ENCODE measurements around the gene SPATA32. TPM values are rescaled to one million over a fixed set of nuclear protein-coding genes. Genes with fewer than 3 reads are reported as not detected.

Gene SPATA32
- total and polyA plus RNA-seq, 9 donors: 0.04 to 0.08 TPM; not detected in 7

GRCh38 chr17:45223539-45224528 lies 38.1 kb downstream of the SPATA32 start:
- 81% methylated on average over 6 of the region's 12 CpGs for WGBS (ENCODE audit: insufficient coverage)
- no peaks in the 10 kb centered on the region for H3K9me3 ChIP-seq (replicated peaks; ENCODE audit: control insufficient read depth, low read depth, low read length)
- no peak for DNase-seq
- peaks cover 68% of the 10 kb centered on the region for H3K4me1 ChIP-seq (ENCODE audit: control insufficient read depth, insufficient read depth, low read length)
- H3K27ac ChIP-seq (ENCODE audit: low read length): no peak overlapping the region
- H3K27me3 ChIP-seq (ENCODE audit: control insufficient read depth, insufficient read depth, low read length): peaks cover 37% of the 10 kb centered on the region
- H3K4me3 ChIP-seq (ENCODE audit: low read length): peak overlapping the region; percentile 47
- H3K36me3 ChIP-seq (ENCODE audit: control insufficient read depth, insufficient read depth, low read length): no peaks in the 10 kb centered on the region

DNA sequence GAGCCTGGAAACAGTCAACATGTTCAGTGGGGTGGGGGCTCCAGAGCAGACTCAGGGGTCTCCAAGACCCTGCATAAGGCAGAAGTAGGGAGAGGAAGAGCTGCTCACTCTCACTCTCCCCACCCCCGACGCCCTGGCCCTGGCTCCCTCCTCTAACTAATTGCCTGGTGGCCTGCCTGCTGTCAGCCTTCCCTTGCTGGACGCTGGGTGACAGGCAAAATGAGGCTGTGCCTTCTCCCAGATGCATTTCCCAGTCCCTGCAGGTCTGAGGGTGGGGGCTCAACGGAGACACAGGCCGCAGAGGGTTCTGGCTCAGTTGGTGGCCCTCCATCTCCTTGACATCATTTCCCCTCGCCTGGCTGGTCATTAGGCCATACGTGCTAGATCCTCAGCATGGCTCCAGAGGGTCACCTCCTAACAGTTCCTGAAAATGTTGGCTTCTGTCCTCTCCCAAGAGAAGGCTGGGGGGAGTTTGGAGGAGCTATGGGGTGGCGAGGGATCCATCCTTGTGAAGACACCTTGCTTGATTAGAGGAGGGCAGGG lies 38.8 kb downstream of the SPATA32 start:
- H3K27ac ChIP-seq (ENCODE audit: low read length): no peak overlapping the region
- peaks cover 37% of the 10 kb centered on the region for H3K27me3 ChIP-seq (ENCODE audit: control insufficient read depth, insufficient read depth, low read length)
- WGBS (ENCODE audit: insufficient coverage): 42% methylated on average over 3 of the region's 8 CpGs
- DNase-seq: no peak
- peak overlapping the region; percentile 47 for H3K4me3 ChIP-seq (ENCODE audit: low read length)
- no peaks in the 10 kb centered on the region for H3K9me3 ChIP-seq (replicated peaks; ENCODE audit: control insufficient read depth, low read depth, low read length)
- no peaks in the 10 kb centered on the region for H3K36me3 ChIP-seq (ENCODE audit: control insufficient read depth, insufficient read depth, low read length)
- peaks cover 62% of the 10 kb centered on the region for H3K4me1 ChIP-seq (ENCODE audit: control insufficient read depth, insufficient read depth, low read length)

GRCh38 chr17:45222289-45222995 lies 39.5 kb downstream of the SPATA32 start:
- 5% methylated on average over 21 of the region's 33 CpGs for WGBS (ENCODE audit: insufficient coverage)
- peaks cover 56% of the 10 kb centered on the region for H3K4me1 ChIP-seq (ENCODE audit: control insufficient read depth, insufficient read depth, low read length)
- peaks cover 37% of the 10 kb centered on the region for H3K27me3 ChIP-seq (ENCODE audit: control insufficient read depth, insufficient read depth, low read length)
- H3K27ac ChIP-seq (ENCODE audit: low read length): no peak overlapping the region
- DNase-seq: no peak
- H3K36me3 ChIP-seq (ENCODE audit: control insufficient read depth, insufficient read depth, low read length): no peaks in the 10 kb centered on the region
- H3K4me3 ChIP-seq (ENCODE audit: low read length): peak overlapping the region; percentile 47
- H3K9me3 ChIP-seq (replicated peaks; ENCODE audit: control insufficient read depth, low read depth, low read length): no peaks in the 10 kb centered on the region

DNA sequence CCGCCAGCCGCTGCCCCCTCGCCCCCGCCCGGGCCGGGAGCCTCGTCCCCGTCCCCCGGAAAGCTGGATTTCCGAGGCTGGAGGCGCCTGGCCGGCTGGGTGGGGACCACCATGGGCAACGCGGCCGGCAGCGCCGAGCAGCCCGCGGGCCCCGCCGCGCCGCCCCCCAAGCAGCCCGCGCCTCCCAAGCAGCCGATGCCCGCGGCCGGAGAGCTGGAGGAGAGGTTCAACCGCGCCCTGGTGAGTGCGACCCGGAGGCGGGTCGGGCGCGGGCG lies 39.9 kb downstream of the SPATA32 start:
- Histone ChIP-seq H3K4me1 (ENCODE audit: control insufficient read depth, insufficient read depth, low read length) (peaks cover 51% of the 10 kb centered on the region), H3K9me3 (replicated peaks; ENCODE audit: control insufficient read depth, low read depth, low read length) (no peaks in the 10 kb centered on the region), H3K36me3 (ENCODE audit: control insufficient read depth, insufficient read depth, low read length) (no peaks in the 10 kb centered on the region), H3K4me3 (ENCODE audit: low read length) (no peak overlapping the region), H3K27ac (ENCODE audit: low read length) (no peak overlapping the region), H3K27me3 (ENCODE audit: control insufficient read depth, insufficient read depth, low read length) (peaks cover 37% of the 10 kb centered on the region)
- DNase-seq: no peak
- WGBS (ENCODE audit: insufficient coverage): under 1% methylated on average over 38 of the region's 38 CpGs

DNA sequence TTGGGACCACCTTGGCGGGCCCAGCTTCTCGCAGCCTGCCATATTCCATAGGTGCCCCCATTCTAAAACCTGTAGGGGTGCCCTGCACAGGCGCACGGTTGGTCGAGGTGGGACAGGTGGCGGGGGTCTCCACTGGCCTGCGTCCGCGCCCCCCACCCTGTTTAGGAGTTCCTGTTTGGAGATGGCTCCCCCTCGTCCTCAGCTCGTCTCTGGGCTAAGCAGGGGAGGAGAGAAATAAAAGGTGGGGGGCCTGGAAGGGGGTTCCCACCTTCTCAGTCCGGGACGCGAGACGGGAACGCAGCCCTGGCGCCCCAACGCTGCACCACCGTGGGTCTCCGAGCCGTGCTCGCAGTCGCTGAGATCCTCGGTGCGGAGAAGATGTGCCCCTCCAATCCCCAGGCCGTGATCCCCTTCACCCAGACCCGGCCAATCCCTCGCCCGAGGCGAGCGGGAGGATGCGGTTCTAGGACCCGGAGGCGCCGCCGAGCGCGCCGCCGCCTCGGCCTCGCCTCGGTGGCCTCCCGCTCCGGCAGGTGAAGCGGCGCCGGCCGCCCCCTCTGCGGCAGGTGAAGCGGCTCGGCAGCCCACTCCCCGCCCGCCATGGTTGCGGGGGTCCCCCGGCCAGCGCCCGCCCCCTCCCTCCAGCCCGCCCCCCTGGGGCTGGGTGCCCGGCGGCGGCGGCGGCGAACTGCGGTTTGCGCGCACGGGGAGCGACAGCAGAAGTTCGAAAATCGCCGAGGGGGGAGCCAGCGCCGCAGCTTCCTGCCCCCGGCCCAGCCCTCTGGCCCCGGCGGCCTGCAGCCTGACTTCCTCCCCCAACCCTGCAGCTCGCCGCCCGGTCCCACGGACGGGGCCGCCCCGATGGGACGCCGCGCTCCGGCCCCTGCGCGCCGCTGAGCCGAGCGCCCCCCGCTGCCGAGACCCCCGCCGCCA lies 40.5 kb downstream of the SPATA32 start, which contains the start of gene FMNL1:
FMNL1 (plus strand) TSS at position 805 of the 933 bp plus-strand sequence. CDS start 240 bp downstream, outside the sequence.
- peaks cover 37% of the 10 kb centered on the region for H3K27me3 ChIP-seq (ENCODE audit: control insufficient read depth, insufficient read depth, low read length)
- H3K27ac ChIP-seq (ENCODE audit: low read length): no peak within 1 kb of the TSS
- WGBS (ENCODE audit: insufficient coverage): 2% methylated on average over 98 of the region's 98 CpGs
- no peaks in the 10 kb centered on the region for H3K9me3 ChIP-seq (replicated peaks; ENCODE audit: control insufficient read depth, low read depth, low read length)
- peaks cover 46% of the 10 kb centered on the region for H3K4me1 ChIP-seq (ENCODE audit: control insufficient read depth, insufficient read depth, low read length)
- peak; percentile 48 for DNase-seq
- H3K36me3 ChIP-seq (ENCODE audit: control insufficient read depth, insufficient read depth, low read length): no peaks in the 10 kb centered on the region
- peak within 1 kb of the TSS; percentile 47 for H3K4me3 ChIP-seq (ENCODE audit: low read length)

DNA sequence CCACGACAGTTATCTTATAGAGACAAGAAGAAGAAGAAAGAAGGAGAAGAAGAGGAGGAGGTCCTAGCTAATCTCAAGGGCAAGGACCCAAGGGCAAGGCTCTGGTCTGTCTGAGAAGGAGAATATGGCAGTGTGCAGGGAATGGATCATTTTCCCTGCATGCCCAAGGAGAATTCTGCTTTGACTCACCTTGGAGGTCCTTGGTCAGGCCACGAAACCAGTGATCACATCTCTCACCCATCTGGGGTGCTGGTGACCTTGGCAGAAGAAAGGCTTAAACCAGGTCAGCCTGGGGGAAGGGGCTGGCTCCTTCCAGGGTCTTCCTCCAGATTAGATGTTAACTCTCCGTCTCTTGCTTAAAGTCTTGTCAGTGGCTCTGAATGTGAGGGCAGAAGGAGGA lies 41.8 kb downstream of the SPATA32 start:
- DNase-seq: no peak
- WGBS (ENCODE audit: insufficient coverage): 93% methylated on average over 2 of the region's 3 CpGs
- H3K4me3 ChIP-seq (ENCODE audit: low read length): no peak overlapping the region

DNA sequence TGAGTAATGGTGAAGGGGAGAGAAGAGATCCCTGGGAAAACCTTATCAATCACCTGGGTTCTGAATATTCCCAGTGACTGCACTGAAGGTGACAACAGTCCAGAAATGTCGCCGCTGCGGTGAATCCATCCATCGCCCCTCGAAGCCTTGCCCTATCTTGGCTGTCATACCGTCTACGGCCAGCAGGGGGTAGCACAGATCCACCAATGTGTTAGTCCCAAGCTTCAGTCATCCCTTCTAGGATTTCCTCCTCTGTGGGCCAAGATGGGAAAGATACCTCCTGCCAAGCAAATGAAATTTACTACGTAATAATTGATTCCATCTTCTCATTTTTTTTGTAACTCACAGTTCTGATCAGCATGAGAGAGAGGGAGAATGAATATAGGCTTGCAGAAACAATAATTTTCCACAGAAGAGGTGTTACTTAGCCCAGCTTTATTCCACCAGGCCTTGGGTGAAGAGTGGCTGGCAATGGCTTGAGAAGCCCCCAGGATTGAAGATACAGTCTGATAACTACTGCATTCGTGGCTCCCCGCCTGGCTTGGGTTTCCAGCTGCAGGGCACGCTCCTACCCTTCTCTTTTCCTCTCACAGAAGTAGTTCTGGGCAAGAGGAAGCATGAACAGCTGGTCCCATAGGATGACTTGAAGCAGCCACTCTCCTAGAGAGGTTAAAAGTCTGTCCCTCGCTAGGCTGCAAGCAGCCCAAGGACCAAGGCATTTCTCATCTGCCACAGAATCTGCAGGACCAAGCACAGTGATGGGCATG lies 42.8 kb downstream of the SPATA32 start:
- H3K27me3 ChIP-seq (ENCODE audit: control insufficient read depth, insufficient read depth, low read length): peaks cover 36% of the 10 kb centered on the region
- H3K4me3 ChIP-seq (ENCODE audit: low read length): no peak overlapping the region
- no peak overlapping the region for H3K27ac ChIP-seq (ENCODE audit: low read length)
- WGBS (ENCODE audit: insufficient coverage): 0% methylated on average over 7 of the region's 12 CpGs
- H3K36me3 ChIP-seq (ENCODE audit: control insufficient read depth, insufficient read depth, low read length): no peaks in the 10 kb centered on the region
- peak; percentile 94 for DNase-seq
- H3K4me1 ChIP-seq (ENCODE audit: control insufficient read depth, insufficient read depth, low read length): peaks cover 26% of the 10 kb centered on the region
- no peaks in the 10 kb centered on the region for H3K9me3 ChIP-seq (replicated peaks; ENCODE audit: control insufficient read depth, low read depth, low read length)

More for the DNA sequence above, 41.8 kb downstream of the SPATA32 start:
- Histone ChIP-seq H3K4me1 (ENCODE audit: control insufficient read depth, insufficient read depth, low read length) (peaks cover 33% of the 10 kb centered on the region), H3K36me3 (ENCODE audit: control insufficient read depth, insufficient read depth, low read length) (no peaks in the 10 kb centered on the region), H3K27me3 (ENCODE audit: control insufficient read depth, insufficient read depth, low read length) (peaks cover 37% of the 10 kb centered on the region), H3K9me3 (replicated peaks; ENCODE audit: control insufficient read depth, low read depth, low read length) (no peaks in the 10 kb centered on the region), H3K27ac (ENCODE audit: low read length) (no peak overlapping the region)

Data from muscle of leg (tissue), 11 donors.